Chondrocyte (in vitro differentiated cells): Measurements from ENCODE around the gene NDRG2. TPM values are rescaled to one million over a fixed set of nuclear protein-coding genes. Genes with fewer than 3 reads are reported as not detected.

Experiments used
- DNase-seq: peaks from one replicate; pipeline ENCODE4 v3.0.0; 2021; ENCODE audit warnings: mixed read lengths, low spot score
- H3K27ac Mint-ChIP-seq: one replicate; pipeline ENCODE4 v1.8.0; 2021; ENCODE audit warnings: mild to moderate bottlenecking, moderate library complexity, mixed read lengths; ENCODE audit not compliant: unreplicated experiment
- H3K27me3 Mint-ChIP-seq: 2 replicates; pipeline ENCODE4 v1.8.0; 2021; ENCODE audit warnings: low read depth, mixed read lengths
- H3K36me3 Mint-ChIP-seq: 2 replicates; pipeline ENCODE4 v1.8.0; 2021; ENCODE audit warnings: low read depth, mixed read lengths
- H3K4me1 Mint-ChIP-seq: 2 replicates; pipeline ENCODE4 v1.8.0; 2021; ENCODE audit warnings: low read depth, mild to moderate bottlenecking, mixed read lengths
- H3K4me3 Mint-ChIP-seq: one replicate; pipeline ENCODE4 v1.8.0; 2021; ENCODE audit warnings: mild to moderate bottlenecking, moderate library complexity, mixed read lengths; ENCODE audit not compliant: unreplicated experiment
- H3K9me3 Mint-ChIP-seq: 2 replicates; pipeline ENCODE4 v1.8.0; 2021; ENCODE audit warnings: low read depth, mixed read lengths
- CTCF ChIP-seq: fragments of 200-600 bp; sonication (generic); IDR thresholded peaks from 2 replicates; pipeline ENCODE4 v1.5.0; 2021; ENCODE audit warnings: antibody characterized with exemption, mild to moderate bottlenecking, moderate library complexity
- total RNA-seq: library from RNA; stranded (reverse); gene quantifications from 3 replicates; pipeline ENCODE4 v1.2.1, GENCODE V29; 2021

Gene NDRG2
- total RNA-seq, 1 donor from 2014 or later, result 6.3 TPM

GRCh38 chr14:21040370-21040925 is 15.6 kb upstream of the NDRG2 start:
- H3K4me1 Mint-ChIP-seq, result peaks cover 34% of the 10 kb centered on the region
- no peak for DNase-seq
- H3K9me3 Mint-ChIP-seq, result no peaks in the 10 kb centered on the region
- H3K4me3 Mint-ChIP-seq, result no peak overlapping the region
- TF ChIP-seq CTCF, result peak; percentile 50
- no peaks in the 10 kb centered on the region for H3K36me3 Mint-ChIP-seq
- no peak overlapping the region for H3K27ac Mint-ChIP-seq
- peaks cover 5% of the 10 kb centered on the region for H3K27me3 Mint-ChIP-seq

- no peak overlapping the region for H3K4me3 Mint-ChIP-seq
- H3K27me3 Mint-ChIP-seq, result peaks cover 4% of the 10 kb centered on the region
- peaks cover 34% of the 10 kb centered on the region for H3K4me1 Mint-ChIP-seq
- H3K9me3 Mint-ChIP-seq, result no peaks in the 10 kb centered on the region
- peak; percentile 88 for TF ChIP-seq CTCF
- H3K27ac Mint-ChIP-seq, result peak overlapping the region; percentile 62
- no peak for DNase-seq
- H3K36me3 Mint-ChIP-seq, result no peaks in the 10 kb centered on the region
Measured at GRCh38 chr14:21039585-21040369, 14.9 kb upstream of the NDRG2 start.

GRCh38 chr14:21038441-21039422 is 13.9 kb upstream of the NDRG2 start:
- Mint-ChIP-seq H3K27me3 (peaks cover 4% of the 10 kb centered on the region), H3K9me3 (no peaks in the 10 kb centered on the region), H3K27ac (peak overlapping the region; percentile 62), H3K36me3 (no peaks in the 10 kb centered on the region), H3K4me3 (no peak overlapping the region), H3K4me1 (peaks cover 34% of the 10 kb centered on the region)
- TF ChIP-seq CTCF, result no peak
- no peak for DNase-seq

- H3K9me3 Mint-ChIP-seq, result no peaks in the 10 kb centered on the region
- no peak for DNase-seq
Measured at GRCh38 chr14:21037156-21037555, 12.3 kb upstream of the NDRG2 start.

More at GRCh38 chr14:21037156-21037555, 12.3 kb upstream of the NDRG2 start:
- H3K27me3 Mint-ChIP-seq, result peaks cover 4% of the 10 kb centered on the region
- TF ChIP-seq CTCF, result no peak
- H3K4me1 Mint-ChIP-seq, result peaks cover 21% of the 10 kb centered on the region
- H3K4me3 Mint-ChIP-seq, result no peak overlapping the region
- no peaks in the 10 kb centered on the region for H3K36me3 Mint-ChIP-seq
- no peak overlapping the region for H3K27ac Mint-ChIP-seq
